ENCODE measurements around the gene COPB1. TPM values are rescaled to one million over a fixed set of nuclear protein-coding genes. Genes with fewer than 3 reads are reported as not detected.

Gene COPB1
- total and polyA plus RNA-seq, 2 of the 13 experiments (the other 11 are each of a cell fraction or from before 2014, with no cell fraction given) = 114 to 195 TPM

GRCh38 chr11:14499560-14500180, at the start of gene COPB1 (continued):
- TF ChIP-seq ZUFSP (CRISPR knock-in tag; IDR thresholded peaks at IDR 0.05; ENCODE audit: borderline replicate concordance) (no peak), ZNF326 (CRISPR knock-in tag; IDR thresholded peaks at IDR 0.05; ENCODE audit: borderline replicate concordance) (no peak), ZNF382 (CRISPR knock-in tag; IDR thresholded peaks at IDR 0.05; ENCODE audit: borderline replicate concordance) (no peak), CCAR2 (optimal IDR thresholded peaks at IDR 0.05; ENCODE audit: low read depth, low read length) (no peak), TRIM22 (IDR thresholded peaks at IDR 0.05) (no peak), ZNF543 (CRISPR knock-in tag; IDR thresholded peaks at IDR 0.05) (no peak), KDM1A (CRISPR knock-in tag; IDR thresholded peaks at IDR 0.05) (no peak), ZSCAN22 (CRISPR knock-in tag; IDR thresholded peaks at IDR 0.05) (no peak), IKZF1 (IDR thresholded peaks at IDR 0.05) (no peak), SP5 (CRISPR knock-in tag; IDR thresholded peaks at IDR 0.05; ENCODE audit: borderline replicate concordance, low read depth) (peak; percentile 55; the same call in 1 of the 2 replicates), SMYD3 (CRISPR knock-in tag; IDR thresholded peaks at IDR 0.05) (no peak), CBX1 (IDR thresholded peaks at IDR 0.05; ENCODE audit: low read depth) (no peak), KMT2A (CRISPR knock-in tag; IDR thresholded peaks at IDR 0.05) (peak; percentile 91), TBX2 (CRISPR knock-in tag; IDR thresholded peaks at IDR 0.05; ENCODE audit: borderline replicate concordance) (peak; percentile 74; the same call in 1 of the 2 replicates), ZNF616 (CRISPR knock-in tag; IDR thresholded peaks at IDR 0.05; ENCODE audit: low read depth) (peak; percentile 87), ZNF546 (CRISPR knock-in tag; conservative IDR thresholded peaks at IDR 0.05) (peak; percentile 65; the same call in 1 of the 2 replicates), ZNF572 (CRISPR knock-in tag; IDR thresholded peaks at IDR 0.05) (no peak)
- TF ChIP-seq, protein P1, sequence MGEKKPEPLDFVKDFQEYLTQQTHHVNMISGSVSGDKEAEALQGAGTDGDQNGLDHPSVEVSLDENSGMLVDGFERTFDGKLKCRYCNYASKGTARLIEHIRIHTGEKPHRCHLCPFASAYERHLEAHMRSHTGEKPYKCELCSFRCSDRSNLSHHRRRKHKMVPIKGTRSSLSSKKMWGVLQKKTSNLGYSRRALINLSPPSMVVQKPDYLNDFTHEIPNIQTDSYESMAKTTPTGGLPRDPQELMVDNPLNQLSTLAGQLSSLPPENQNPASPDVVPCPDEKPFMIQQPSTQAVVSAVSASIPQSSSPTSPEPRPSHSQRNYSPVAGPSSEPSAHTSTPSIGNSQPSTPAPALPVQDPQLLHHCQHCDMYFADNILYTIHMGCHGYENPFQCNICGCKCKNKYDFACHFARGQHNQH (CRISPR knock-in tag; IDR thresholded peaks at IDR 0.05) = peak; percentile 69; the same call in 1 of the 2 replicates
- TF ChIP-seq, protein P2, sequence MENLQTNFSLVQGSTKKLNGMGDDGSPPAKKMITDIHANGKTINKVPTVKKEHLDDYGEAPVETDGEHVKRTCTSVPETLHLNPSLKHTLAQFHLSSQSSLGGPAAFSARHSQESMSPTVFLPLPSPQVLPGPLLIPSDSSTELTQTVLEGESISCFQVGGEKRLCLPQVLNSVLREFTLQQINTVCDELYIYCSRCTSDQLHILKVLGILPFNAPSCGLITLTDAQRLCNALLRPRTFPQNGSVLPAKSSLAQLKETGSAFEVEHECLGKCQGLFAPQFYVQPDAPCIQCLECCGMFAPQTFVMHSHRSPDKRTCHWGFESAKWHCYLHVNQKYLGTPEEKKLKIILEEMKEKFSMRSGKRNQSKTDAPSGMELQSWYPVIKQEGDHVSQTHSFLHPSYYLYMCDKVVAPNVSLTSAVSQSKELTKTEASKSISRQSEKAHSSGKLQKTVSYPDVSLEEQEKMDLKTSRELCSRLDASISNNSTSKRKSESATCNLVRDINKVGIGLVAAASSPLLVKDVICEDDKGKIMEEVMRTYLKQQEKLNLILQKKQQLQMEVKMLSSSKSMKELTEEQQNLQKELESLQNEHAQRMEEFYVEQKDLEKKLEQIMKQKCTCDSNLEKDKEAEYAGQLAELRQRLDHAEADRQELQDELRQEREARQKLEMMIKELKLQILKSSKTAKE (CRISPR knock-in tag; IDR thresholded peaks at IDR 0.05; ENCODE audit: borderline replicate concordance) = no peak
- TF ChIP-seq, protein P3, sequence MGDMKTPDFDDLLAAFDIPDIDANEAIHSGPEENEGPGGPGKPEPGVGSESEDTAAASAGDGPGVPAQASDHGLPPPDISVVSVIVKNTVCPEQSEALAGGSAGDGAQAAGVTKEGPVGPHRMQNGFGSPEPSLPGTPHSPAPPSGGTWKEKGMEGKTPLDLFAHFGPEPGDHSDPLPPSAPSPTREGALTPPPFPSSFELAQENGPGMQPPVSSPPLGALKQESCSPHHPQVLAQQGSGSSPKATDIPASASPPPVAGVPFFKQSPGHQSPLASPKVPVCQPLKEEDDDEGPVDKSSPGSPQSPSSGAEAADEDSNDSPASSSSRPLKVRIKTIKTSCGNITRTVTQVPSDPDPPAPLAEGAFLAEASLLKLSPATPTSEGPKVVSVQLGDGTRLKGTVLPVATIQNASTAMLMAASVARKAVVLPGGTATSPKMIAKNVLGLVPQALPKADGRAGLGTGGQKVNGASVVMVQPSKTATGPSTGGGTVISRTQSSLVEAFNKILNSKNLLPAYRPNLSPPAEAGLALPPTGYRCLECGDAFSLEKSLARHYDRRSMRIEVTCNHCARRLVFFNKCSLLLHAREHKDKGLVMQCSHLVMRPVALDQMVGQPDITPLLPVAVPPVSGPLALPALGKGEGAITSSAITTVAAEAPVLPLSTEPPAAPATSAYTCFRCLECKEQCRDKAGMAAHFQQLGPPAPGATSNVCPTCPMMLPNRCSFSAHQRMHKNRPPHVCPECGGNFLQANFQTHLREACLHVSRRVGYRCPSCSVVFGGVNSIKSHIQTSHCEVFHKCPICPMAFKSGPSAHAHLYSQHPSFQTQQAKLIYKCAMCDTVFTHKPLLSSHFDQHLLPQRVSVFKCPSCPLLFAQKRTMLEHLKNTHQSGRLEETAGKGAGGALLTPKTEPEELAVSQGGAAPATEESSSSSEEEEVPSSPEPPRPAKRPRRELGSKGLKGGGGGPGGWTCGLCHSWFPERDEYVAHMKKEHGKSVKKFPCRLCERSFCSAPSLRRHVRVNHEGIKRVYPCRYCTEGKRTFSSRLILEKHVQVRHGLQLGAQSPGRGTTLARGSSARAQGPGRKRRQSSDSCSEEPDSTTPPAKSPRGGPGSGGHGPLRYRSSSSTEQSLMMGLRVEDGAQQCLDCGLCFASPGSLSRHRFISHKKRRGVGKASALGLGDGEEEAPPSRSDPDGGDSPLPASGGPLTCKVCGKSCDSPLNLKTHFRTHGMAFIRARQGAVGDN (CRISPR knock-in tag; IDR thresholded peaks at IDR 0.05) = peak; percentile 86
